ENCODE results near the gene FZD4.

GRCh38 chr11:86919557-86920210 is 35.5 kb downstream of the FZD4 start:
- TF ChIP-seq CTCF (conservative IDR thresholded peaks at IDR 0.05) (peak; percentile 84), ZFX (IDR thresholded peaks at IDR 0.05) (no peak)
